Activated T-cell treated with anti-CD3 and anti-CD28 coated beads, Interleukin-2, amount 50 U/mL, for 24 hours (primary cell): ENCODE data around the gene ADAMTS9.
"Not testable (repeated sequence)": the region's sequence is repeated elsewhere in the genome, so short reads cannot be mapped to it uniquely, and the experiment has no call there.

Experiments used
- DNase-seq: peaks from one replicate; pipeline ENCODE4 v3.0.0-alpha.2; 2020
- H3K27ac Mint-ChIP-seq: 2 replicates; pipeline ENCODE4 v1.8.0; 2020; ENCODE audit warnings: mild to moderate bottlenecking, mixed read lengths
- H3K27me3 Mint-ChIP-seq: 2 replicates; pipeline ENCODE4 v1.8.0; 2020; ENCODE audit warnings: mixed read lengths
- H3K36me3 Mint-ChIP-seq: 2 replicates; pipeline ENCODE4 v1.8.0; 2020; ENCODE audit warnings: low read depth, mixed read lengths
- H3K4me1 Mint-ChIP-seq: 2 replicates; pipeline ENCODE4 v1.8.0; 2020; ENCODE audit warnings: low read depth, mixed read lengths
- H3K4me3 Mint-ChIP-seq: 2 replicates; pipeline ENCODE4 v1.8.0; 2020; ENCODE audit warnings: mild to moderate bottlenecking, moderate library complexity, mixed read lengths
- H3K9me3 Mint-ChIP-seq: 2 replicates; pipeline ENCODE4 v1.8.0; 2020; ENCODE audit warnings: mixed read lengths

Gene ADAMTS9

GRCh38 chr3:64550745-64551144, 137.1 kb downstream of the ADAMTS9 start:
- H3K4me3 Mint-ChIP-seq = no peak overlapping the region
- no peak for DNase-seq
- no peaks in the 10 kb centered on the region for H3K36me3 Mint-ChIP-seq
- H3K27ac Mint-ChIP-seq = no peak overlapping the region
- no peaks in the 10 kb centered on the region for H3K27me3 Mint-ChIP-seq
- no peaks in the 10 kb centered on the region for H3K9me3 Mint-ChIP-seq
- no peaks in the 10 kb centered on the region for H3K4me1 Mint-ChIP-seq

DNA sequence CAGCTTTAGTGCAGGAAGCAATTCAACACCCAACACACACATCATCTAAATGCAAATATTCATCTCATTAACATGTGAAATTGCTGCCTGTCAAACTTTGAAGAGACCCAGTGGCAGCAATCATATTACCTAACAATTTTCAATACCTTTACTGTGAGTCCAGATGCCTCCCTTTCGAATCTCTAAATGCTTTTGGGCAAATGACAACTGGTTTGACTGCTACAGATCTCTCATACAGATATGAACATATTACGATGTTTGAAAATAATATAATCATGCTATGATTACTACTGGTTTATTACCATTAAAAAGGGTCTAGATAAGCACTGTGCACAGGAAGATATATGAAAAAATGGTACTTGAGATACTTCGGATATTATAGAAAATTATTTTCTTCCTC, 137.9 kb downstream of the ADAMTS9 start:
- Mint-ChIP-seq H3K27me3 (no peaks in the 10 kb centered on the region), H3K4me3 (no peak overlapping the region), H3K9me3 (peaks cover 2% of the 10 kb centered on the region), H3K36me3 (no peaks in the 10 kb centered on the region), H3K27ac (no peak overlapping the region), H3K4me1 (no peaks in the 10 kb centered on the region)
- no peak for DNase-seq

- Mint-ChIP-seq H3K9me3 (peaks cover 2% of the 10 kb centered on the region), H3K27me3 (no peaks in the 10 kb centered on the region), H3K27ac (no peak overlapping the region), H3K36me3 (no peaks in the 10 kb centered on the region), H3K4me3 (no peak overlapping the region), H3K4me1 (no peaks in the 10 kb centered on the region)
- DNase-seq = no peak
Observed at GRCh38 chr3:64548200-64548889, 139.5 kb downstream of the ADAMTS9 start.

GRCh38 chr3:64546856-64547255, 140.9 kb downstream of the ADAMTS9 start:
- Mint-ChIP-seq H3K9me3 (peaks cover 2% of the 10 kb centered on the region), H3K36me3 (no peaks in the 10 kb centered on the region), H3K27ac (no peak overlapping the region), H3K4me3 (no peak overlapping the region), H3K27me3 (no peaks in the 10 kb centered on the region), H3K4me1 (no peaks in the 10 kb centered on the region)
- no peak for DNase-seq

DNA sequence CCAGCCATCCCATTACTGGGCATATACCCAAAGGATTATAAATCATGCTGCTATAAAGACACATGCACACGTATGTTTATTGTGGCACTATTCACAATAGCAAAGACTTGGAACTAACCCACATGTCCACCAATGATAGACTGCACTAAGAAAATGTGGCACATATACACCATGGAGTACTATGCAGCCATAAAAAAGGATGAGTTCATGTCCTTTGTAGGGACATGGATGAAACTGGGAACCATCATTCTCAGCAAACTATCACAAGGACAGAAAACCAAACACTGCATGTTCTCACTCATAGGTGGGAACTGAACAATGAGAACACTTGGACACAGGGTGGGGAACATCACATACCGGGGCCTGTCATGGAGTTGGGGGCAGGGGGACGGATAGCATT, 142.6 kb downstream of the ADAMTS9 start:
- H3K4me3 Mint-ChIP-seq, H3K27ac Mint-ChIP-seq, H3K27me3 Mint-ChIP-seq, H3K36me3 Mint-ChIP-seq, DNase-seq, H3K4me1 Mint-ChIP-seq, H3K9me3 Mint-ChIP-seq: not testable (repeated sequence)

DNA sequence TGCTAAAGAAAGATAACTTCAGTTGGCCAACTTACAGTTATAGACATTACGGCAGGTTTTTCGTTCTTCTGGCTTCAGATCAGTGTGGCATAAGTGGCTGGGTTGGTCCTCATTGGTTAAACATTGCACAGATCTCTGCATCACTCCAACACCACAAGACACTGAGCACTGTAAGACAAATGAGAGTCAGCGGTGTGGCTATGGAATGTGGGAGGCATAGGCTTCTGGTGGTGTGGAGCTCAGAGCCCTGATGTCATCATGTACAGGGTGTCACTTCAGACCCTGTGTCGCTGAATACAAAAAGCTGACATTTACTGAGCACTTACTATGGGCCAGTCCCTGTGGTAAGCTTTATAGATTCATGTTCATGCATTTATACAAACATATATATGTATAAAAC, 146.0 kb downstream of the ADAMTS9 start:
- H3K4me1 Mint-ChIP-seq = no peaks in the 10 kb centered on the region
- H3K27ac Mint-ChIP-seq = no peak overlapping the region
- no peaks in the 10 kb centered on the region for H3K36me3 Mint-ChIP-seq
- peaks cover 2% of the 10 kb centered on the region for H3K9me3 Mint-ChIP-seq
- DNase-seq = no peak
- H3K27me3 Mint-ChIP-seq = peaks cover 7% of the 10 kb centered on the region
- no peak overlapping the region for H3K4me3 Mint-ChIP-seq

GRCh38 chr3:64539451-64540196, 148.2 kb downstream of the ADAMTS9 start:
- no peak overlapping the region for H3K27ac Mint-ChIP-seq
- H3K27me3 Mint-ChIP-seq = peaks cover 12% of the 10 kb centered on the region
- no peaks in the 10 kb centered on the region for H3K9me3 Mint-ChIP-seq
- H3K4me1 Mint-ChIP-seq = no peaks in the 10 kb centered on the region
- no peak overlapping the region for H3K4me3 Mint-ChIP-seq
- no peak for DNase-seq
- H3K36me3 Mint-ChIP-seq = no peaks in the 10 kb centered on the region

- Mint-ChIP-seq H3K27ac (no peak overlapping the region), H3K9me3 (no peaks in the 10 kb centered on the region), H3K36me3 (no peaks in the 10 kb centered on the region), H3K27me3 (peaks cover 18% of the 10 kb centered on the region), H3K4me1 (peaks cover 2% of the 10 kb centered on the region), H3K4me3 (no peak overlapping the region)
- DNase-seq = no peak
Observed at GRCh38 chr3:64536166-64536565, 151.6 kb downstream of the ADAMTS9 start.

- Mint-ChIP-seq H3K4me1 (peaks cover 2% of the 10 kb centered on the region), H3K9me3 (no peaks in the 10 kb centered on the region), H3K27ac (no peak overlapping the region), H3K36me3 (no peaks in the 10 kb centered on the region), H3K4me3 (no peak overlapping the region), H3K27me3 (peaks cover 22% of the 10 kb centered on the region)
- peak; percentile 50 for DNase-seq
Observed at GRCh38 chr3:64533617-64534317, 154.0 kb downstream of the ADAMTS9 start.

DNA sequence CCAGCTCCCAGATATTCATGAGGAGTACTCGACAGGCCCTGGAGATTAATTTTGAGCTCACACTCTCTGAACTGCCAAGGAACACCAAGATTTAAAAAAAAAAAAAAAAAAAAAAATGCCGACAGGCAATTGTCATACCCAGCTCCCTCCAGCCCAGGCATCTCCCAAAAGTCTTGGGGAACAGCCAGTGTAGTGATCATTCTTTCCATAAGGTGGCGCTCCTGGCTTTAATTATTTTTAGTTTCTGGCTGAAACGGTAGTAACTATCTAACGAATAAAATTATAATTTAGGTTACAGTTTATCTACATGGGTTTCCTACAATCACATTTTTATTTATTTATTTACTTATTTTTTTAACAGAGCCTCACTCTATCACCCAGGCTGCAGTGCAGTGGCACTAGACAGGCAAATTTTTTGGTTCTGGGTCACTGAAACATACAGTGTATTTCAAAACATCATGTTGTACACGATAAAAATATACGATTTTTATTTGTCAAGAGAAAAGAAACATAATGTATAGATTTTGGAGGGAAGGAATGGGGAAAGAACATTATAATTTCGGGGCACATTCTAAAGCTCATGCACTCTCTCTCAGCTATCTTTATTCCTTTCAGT, 157.3 kb downstream of the ADAMTS9 start:
- Mint-ChIP-seq H3K4me1 (peaks cover 2% of the 10 kb centered on the region), H3K36me3 (no peaks in the 10 kb centered on the region), H3K27me3 (peaks cover 18% of the 10 kb centered on the region), H3K27ac (no peak overlapping the region), H3K9me3 (no peaks in the 10 kb centered on the region), H3K4me3 (no peak overlapping the region)
- DNase-seq = no peak

- no peak overlapping the region for H3K4me3 Mint-ChIP-seq
- H3K36me3 Mint-ChIP-seq = no peaks in the 10 kb centered on the region
- peaks cover 6% of the 10 kb centered on the region for H3K27me3 Mint-ChIP-seq
- H3K27ac Mint-ChIP-seq = no peak overlapping the region
- no peak for DNase-seq
- peaks cover 6% of the 10 kb centered on the region for H3K9me3 Mint-ChIP-seq
- no peaks in the 10 kb centered on the region for H3K4me1 Mint-ChIP-seq
Observed at GRCh38 chr3:64523324-64523723, 164.5 kb downstream of the ADAMTS9 start.

- H3K27ac Mint-ChIP-seq = no peak overlapping the region
- H3K4me1 Mint-ChIP-seq = no peaks in the 10 kb centered on the region
- no peak overlapping the region for H3K4me3 Mint-ChIP-seq
- DNase-seq = no peak
- H3K36me3 Mint-ChIP-seq = no peaks in the 10 kb centered on the region
- H3K27me3 Mint-ChIP-seq = peaks cover 8% of the 10 kb centered on the region
- H3K9me3 Mint-ChIP-seq = peaks cover 6% of the 10 kb centered on the region
Observed at GRCh38 chr3:64520334-64520733, 167.5 kb downstream of the ADAMTS9 start.

DNA sequence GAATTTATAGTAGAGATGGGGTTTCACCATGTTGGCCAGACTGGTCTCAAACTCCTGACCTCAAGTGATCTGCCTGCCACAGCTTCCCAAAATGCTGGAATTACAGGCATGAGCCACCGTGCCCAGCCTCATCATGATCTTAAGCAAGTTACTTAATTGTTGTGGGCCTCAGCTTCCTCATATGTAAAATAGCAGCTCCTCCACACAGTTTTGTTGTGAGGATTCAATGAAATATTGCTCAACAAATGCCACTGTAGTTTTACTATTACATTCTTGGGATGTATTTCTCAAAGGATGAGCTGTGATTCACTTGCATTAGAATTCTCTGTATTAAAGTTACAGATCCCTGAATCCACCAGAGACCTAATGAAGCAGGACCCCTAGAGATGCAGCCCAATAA, 168.8 kb downstream of the ADAMTS9 start:
- H3K36me3 Mint-ChIP-seq = no peaks in the 10 kb centered on the region
- H3K9me3 Mint-ChIP-seq = peaks cover 6% of the 10 kb centered on the region
- H3K27me3 Mint-ChIP-seq = peaks cover 8% of the 10 kb centered on the region
- H3K4me1 Mint-ChIP-seq = no peaks in the 10 kb centered on the region
- H3K27ac Mint-ChIP-seq = no peak overlapping the region
- H3K4me3 Mint-ChIP-seq = no peak overlapping the region
- no peak for DNase-seq

DNA sequence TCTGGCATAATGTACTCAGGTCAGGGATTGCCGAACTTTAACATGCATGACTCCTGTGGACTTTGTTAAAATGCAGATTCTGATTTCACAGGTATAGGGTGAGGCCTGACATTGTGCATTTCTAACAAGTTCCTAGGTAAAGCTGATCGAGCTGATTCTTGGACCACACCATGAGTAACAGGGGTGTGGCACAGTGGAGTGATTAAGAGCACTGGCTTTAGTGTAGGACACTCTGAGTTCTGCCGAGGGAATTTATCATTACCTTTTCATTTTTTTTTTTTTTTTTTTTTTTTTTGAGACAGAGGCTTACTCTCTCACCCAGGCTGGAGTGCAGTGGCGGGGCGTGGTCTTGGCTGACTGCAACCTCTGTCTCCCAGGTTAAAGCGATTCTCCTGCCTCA, 169.3 kb downstream of the ADAMTS9 start:
- Mint-ChIP-seq H3K9me3 (peaks cover 4% of the 10 kb centered on the region), H3K36me3 (no peaks in the 10 kb centered on the region), H3K4me3 (no peak overlapping the region), H3K27ac (no peak overlapping the region), H3K27me3 (peaks cover 8% of the 10 kb centered on the region), H3K4me1 (no peaks in the 10 kb centered on the region)
- no peak for DNase-seq

- Mint-ChIP-seq H3K9me3 (no peaks in the 10 kb centered on the region), H3K27me3 (peaks cover 8% of the 10 kb centered on the region), H3K4me3 (no peak overlapping the region), H3K4me1 (no peaks in the 10 kb centered on the region), H3K36me3 (no peaks in the 10 kb centered on the region), H3K27ac (no peak overlapping the region)
- DNase-seq = no peak
Observed at GRCh38 chr3:64514889-64515288, 172.9 kb downstream of the ADAMTS9 start.
